Transverse colon (tissue), 4 donors: Measurements from ENCODE around the gene CALHM4. TPM values are rescaled to one million over a fixed set of nuclear protein-coding genes. Genes with fewer than 3 reads are reported as not detected.

Experiments
- DNase-seq: peaks from one replicate; pipeline ENCODE4 v3.0.0-alpha.2; 2019
- H3K27ac ChIP-seq, 4 donors: fragments of 200-600 bp; sonication (generic); 2 replicates each; pipeline ENCODE4 v1.5.1; 2016 to 2018; ENCODE audit warnings: inconsistent platforms in 4 of 4
- H3K27me3 ChIP-seq: fragments of 200-600 bp; sonication (generic); 2 replicates; pipeline ENCODE4 v1.5.1; 2017; ENCODE audit warnings: inconsistent platforms
- H3K36me3 ChIP-seq, 4 donors: fragments of 200-600 bp; sonication (generic); 2 replicates each; pipeline ENCODE4 v1.5.1; 2017 to 2019; ENCODE audit warnings: inconsistent platforms in 4 of 4
- H3K4me1 ChIP-seq, 4 donors: fragments of 200-600 bp; sonication (generic); 2 replicates each; pipeline ENCODE4 v1.5.1; 2017 to 2020; ENCODE audit warnings: inconsistent platforms in 4 of 4
- H3K4me3 ChIP-seq, 4 donors: fragments of 200-600 bp; sonication (generic); 1 replicate in 1 of 4; 2 replicates in 3 of 4; pipeline versions ENCODE4 v1.5.1 to v1.6.1; 2017 to 2019; ENCODE audit warnings: inconsistent platforms in 4 of 4
- H3K9me3 ChIP-seq, 2 donors: fragments of 200-600 bp; sonication (generic); 2 replicates each; pipeline ENCODE4 v1.5.1; 2017 to 2019; ENCODE audit warnings: inconsistent platforms in 2 of 2
- EP300 ChIP-seq: sonication (generic); formaldehyde crosslinking; IDR thresholded peaks from one replicate; pipeline ENCODE4 v1.6.1; 2017; ENCODE audit warnings: antibody characterized with exemption, low read depth
- POLR2A ChIP-seq: fragments of 450-650 bp; IDR thresholded peaks from one replicate; pipeline ENCODE4 v1.6.1; 2016; ENCODE audit warnings: antibody characterized with exemption, mild to moderate bottlenecking, moderate library complexity
- POLR2AphosphoS5 ChIP-seq, 3 donors: sonication (generic); formaldehyde crosslinking; IDR thresholded peaks; one replicate each; pipeline ENCODE4 v1.6.1; 2016; ENCODE audit warnings: antibody characterized with exemption in 3 of 3
- WGBS, 2 donors: methylation state at CpG; one replicate each; pipeline ENCODE4 v1.1.5; 2018; ENCODE audit warnings: low coverage in 1 of 2; 5-methylcytosine and 5-hydroxymethylcytosine counted together
- in situ Hi-C, 4 donors: fragments of 200-750 bp; cut with MboI; loops; one replicate each; pipeline versions ENCODE4 v1.15.0 to v1.15.1; 2017; ENCODE audit warnings: low sequenced_read_pairs in 3 of 4, low pct_ligation_motif_present in 1 of 4, low pct_unique_long_range_greater_than_20kb in 1 of 4
- intact Hi-C: fragments of 100-400 bp; cut with DNase I; formaldehyde crosslinking; loops from one replicate; pipeline ENCODE4 v1.15.1; 2023; ENCODE audit warnings: low total_unique reads
- total RNA-seq, 4 donors: library from RNA; depleted of rRNA; stranded (reverse); fragments of >200 nt; gene quantifications; one replicate each; pipeline ENCODE4 v1.1.0, GENCODE V29; 2016
- TF ChIP-seq, protein P1 (sequence below), 5 experiments: fragments of 200-600 bp in 3 of 5; fragments of 450-650 bp in 2 of 5; sonication (generic) in 3 of 5; IDR thresholded peaks; 1 replicate in 2 of 5; 2 replicates in 3 of 5; pipeline ENCODE4 v1.5.1; 2016 to 2017; ENCODE audit warnings: antibody characterized with exemption in 5 of 5, inconsistent platforms in 3 of 5, mild to moderate bottlenecking in 2 of 5, moderate library complexity in 1 of 5

Gene CALHM4
- total RNA-seq, 4 donors from 2014 or later, result not detected

DNA sequence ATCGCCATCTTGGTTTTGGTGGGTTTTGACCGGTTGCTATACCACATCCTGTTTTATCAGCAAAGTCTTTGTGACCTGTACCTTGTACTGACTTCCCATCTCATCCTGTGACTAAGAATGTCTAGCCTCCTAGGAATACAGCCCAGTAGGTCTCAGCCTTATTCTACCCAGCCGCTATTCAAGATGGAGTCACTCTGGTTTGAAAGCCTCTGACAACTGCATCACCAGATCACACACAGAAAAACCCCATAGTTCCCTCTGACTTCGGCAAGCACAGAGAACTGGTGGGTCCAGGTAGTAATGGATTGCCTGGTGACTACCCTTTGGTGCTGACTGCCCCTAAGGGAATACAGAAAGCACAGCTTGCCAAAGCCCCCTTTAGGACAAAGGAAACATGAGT lies 52.4 kb downstream of the CALHM4 start:
- TF ChIP-seq, protein P1, sequence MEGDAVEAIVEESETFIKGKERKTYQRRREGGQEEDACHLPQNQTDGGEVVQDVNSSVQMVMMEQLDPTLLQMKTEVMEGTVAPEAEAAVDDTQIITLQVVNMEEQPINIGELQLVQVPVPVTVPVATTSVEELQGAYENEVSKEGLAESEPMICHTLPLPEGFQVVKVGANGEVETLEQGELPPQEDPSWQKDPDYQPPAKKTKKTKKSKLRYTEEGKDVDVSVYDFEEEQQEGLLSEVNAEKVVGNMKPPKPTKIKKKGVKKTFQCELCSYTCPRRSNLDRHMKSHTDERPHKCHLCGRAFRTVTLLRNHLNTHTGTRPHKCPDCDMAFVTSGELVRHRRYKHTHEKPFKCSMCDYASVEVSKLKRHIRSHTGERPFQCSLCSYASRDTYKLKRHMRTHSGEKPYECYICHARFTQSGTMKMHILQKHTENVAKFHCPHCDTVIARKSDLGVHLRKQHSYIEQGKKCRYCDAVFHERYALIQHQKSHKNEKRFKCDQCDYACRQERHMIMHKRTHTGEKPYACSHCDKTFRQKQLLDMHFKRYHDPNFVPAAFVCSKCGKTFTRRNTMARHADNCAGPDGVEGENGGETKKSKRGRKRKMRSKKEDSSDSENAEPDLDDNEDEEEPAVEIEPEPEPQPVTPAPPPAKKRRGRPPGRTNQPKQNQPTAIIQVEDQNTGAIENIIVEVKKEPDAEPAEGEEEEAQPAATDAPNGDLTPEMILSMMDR (IDR thresholded peaks at IDR 0.05), result no peak
- TF ChIP-seq EP300, result no peak
- TF ChIP-seq POLR2A, result no peak
- no peak for TF ChIP-seq POLR2AphosphoS5 (IDR thresholded peaks at IDR 0.05)
- Histone ChIP-seq H3K27me3 (no peaks in the 10 kb centered on the region), H3K4me1 (no peaks in the 10 kb centered on the region), H3K36me3 (no peaks in the 10 kb centered on the region), H3K27ac (no peak overlapping the region), H3K4me3 (no peak overlapping the region), H3K9me3 (no peaks in the 10 kb centered on the region)
- 94 to 100% methylated on average over 2 to 4 of the region's 4 CpGs for WGBS, 2 donors
- DNase-seq, result no peak
- intact Hi-C loops, result no loop called here
- in situ Hi-C loops, result no loop called here

Other genes starting within 250 kb of the CALHM4 start
- gene DSE, start 182.8 kb upstream of the CALHM4 start, total RNA-seq, result 10 to 100 TPM in 2 of 4 donors, 1 to 10 TPM in 2; 3.8 to 16.7 (median 9.2) TPM
- gene CALHM6, start 92.4 kb upstream of the CALHM4 start, total RNA-seq, result 10 to 100 TPM in 1 of 4 donors, 1 to 10 TPM in 2, not detected in 1; 3.3 to 21.7 (median 3.3) TPM
- 1 to 10 TPM in 1 of 4 donors, under 1 TPM in 2, not detected in 1; 0.27 to 3.8 (median 0.64) TPM for gene CALHM5, start 42.1 kb upstream of the CALHM4 start, total RNA-seq
- gene TRAPPC3L, start 8.1 kb upstream of the CALHM4 start, total RNA-seq, result not detected
- gene RWDD1, start 17.8 kb downstream of the CALHM4 start, total RNA-seq, result 10 to 100 TPM; 16.7 to 37.2 (median 30.3) TPM
- gene RSPH4A, start 62.7 kb downstream of the CALHM4 start, total RNA-seq, result under 1 TPM in 2 of 4 donors, not detected in 2; 0.32 to 0.55 TPM
- 10 to 100 TPM in 2 of 4 donors, 1 to 10 TPM in 1, not detected in 1; 10.0 to 14.1 (median 11.4) TPM for gene ZUP1, start 115.0 kb downstream of the CALHM4 start, total RNA-seq
- 1 to 10 TPM in 3 of 4 donors, under 1 TPM in 1; 0.20 to 5.6 (median 2.2) TPM for gene KPNA5, start 127.5 kb downstream of the CALHM4 start, total RNA-seq
- under 1 TPM in 2 of 4 donors, not detected in 2; 0.48 to 0.55 TPM for gene FAM162B, start 212.0 kb downstream of the CALHM4 start, total RNA-seq